HG03460 (cell line): ENCODE measurements around the gene SEMA4C.

Experiments used
- ATAC-seq: cut with Tn5 transposase; IDR thresholded peaks from one replicate; pipeline ENCODE4 v1.9.1; 2021; ENCODE audit not compliant: unreplicated experiment

The SEMA4C gene

GRCh38 chr2:96824079-96824870, 45.6 kb downstream of the SEMA4C start:
- no peak for ATAC-seq

- ATAC-seq = no peak
Measured at GRCh38 chr2:96823198-96823597, 46.7 kb downstream of the SEMA4C start.

DNA sequence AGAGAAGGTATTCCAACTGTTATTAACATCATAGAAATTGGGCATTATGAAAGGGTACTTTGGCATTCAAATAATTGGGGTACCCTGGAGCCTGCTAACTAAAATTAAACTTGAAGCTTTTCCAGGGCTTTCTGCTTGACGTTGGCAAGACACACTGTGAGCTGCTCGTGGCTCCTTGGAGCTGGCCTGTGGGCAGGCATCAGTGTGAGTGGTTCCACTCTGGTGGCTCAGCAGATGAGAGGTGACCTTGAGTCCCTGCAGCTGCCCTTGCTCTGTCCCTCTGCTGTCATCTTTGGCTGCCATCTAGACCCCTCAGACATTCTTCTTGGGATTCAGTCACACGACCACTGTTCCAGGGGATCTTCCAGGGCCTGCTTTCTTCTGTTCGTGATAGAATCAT, 47.1 kb downstream of the SEMA4C start:
- no peak for ATAC-seq

DNA sequence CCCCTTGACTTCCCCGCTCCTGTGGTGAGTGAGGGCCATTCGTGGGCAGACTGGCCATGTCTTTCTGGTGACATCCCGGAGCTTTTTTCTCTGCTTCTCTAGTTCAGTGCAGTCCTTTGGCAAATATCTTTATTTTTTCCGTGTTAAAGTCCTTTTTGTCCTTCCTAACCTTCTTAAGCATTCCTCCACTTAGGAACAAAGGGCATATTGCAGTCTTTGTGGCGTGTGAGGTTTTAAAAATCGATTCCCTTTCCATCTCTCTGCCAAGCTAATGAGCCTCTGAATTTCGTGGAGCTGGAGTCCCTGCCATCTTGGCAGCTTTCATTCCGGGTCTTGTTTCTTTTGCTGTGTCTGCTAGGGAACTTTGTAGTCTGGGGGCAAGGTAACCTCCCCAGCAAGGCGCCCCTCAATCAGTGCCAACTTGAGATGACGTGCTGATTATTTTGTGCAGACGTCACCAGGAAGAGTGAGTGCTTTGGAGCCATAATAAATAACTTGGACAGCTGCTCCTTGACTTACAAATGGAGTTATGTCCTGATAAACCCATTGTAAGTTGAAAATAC, 48.7 kb downstream of the SEMA4C start:
- ATAC-seq = no peak

- no peak for ATAC-seq
Measured at GRCh38 chr2:96819876-96820511, 49.9 kb downstream of the SEMA4C start.

DNA sequence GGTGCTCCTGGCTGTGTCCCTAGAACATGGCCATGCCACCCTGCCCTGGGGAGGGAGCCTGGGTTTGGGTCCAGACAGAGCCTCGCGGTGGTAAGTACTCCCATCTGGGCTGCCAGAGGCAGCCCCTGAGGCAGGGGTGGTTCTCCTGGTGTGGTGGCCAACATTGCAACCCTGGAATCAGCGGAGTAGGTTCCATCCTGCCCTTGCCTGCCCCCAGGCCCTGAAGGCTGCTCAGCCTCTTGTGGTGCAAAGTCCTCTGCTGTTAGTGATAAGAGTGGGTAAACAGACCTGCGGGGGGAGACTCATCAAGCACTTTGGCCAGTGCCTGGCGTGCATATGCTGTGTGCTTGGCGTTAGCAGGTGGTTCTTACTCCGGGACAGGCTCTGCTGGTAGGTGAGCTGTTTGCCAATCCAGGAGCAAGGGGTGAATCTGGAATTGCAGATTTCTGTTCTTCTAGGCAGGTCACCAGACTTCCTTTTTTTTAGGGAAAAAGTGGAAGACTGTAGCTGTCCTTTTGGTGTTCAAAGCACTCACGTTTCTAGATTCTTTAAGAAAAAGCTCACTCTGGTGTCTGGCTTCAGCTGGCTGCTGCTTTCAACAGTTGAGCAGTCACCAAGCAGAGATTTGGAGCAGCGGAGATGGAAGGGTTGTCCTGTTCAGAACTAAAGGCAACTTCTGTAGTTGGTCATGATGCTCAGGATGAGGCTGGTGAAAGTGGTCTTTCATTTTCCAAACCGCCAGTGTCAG, 50.6 kb downstream of the SEMA4C start:
- no peak for ATAC-seq

GRCh38 chr2:96817882-96818281, 52.0 kb downstream of the SEMA4C start:
- ATAC-seq = no peak

GRCh38 chr2:96816836-96817702, 52.8 kb downstream of the SEMA4C start:
- ATAC-seq = no peak

DNA sequence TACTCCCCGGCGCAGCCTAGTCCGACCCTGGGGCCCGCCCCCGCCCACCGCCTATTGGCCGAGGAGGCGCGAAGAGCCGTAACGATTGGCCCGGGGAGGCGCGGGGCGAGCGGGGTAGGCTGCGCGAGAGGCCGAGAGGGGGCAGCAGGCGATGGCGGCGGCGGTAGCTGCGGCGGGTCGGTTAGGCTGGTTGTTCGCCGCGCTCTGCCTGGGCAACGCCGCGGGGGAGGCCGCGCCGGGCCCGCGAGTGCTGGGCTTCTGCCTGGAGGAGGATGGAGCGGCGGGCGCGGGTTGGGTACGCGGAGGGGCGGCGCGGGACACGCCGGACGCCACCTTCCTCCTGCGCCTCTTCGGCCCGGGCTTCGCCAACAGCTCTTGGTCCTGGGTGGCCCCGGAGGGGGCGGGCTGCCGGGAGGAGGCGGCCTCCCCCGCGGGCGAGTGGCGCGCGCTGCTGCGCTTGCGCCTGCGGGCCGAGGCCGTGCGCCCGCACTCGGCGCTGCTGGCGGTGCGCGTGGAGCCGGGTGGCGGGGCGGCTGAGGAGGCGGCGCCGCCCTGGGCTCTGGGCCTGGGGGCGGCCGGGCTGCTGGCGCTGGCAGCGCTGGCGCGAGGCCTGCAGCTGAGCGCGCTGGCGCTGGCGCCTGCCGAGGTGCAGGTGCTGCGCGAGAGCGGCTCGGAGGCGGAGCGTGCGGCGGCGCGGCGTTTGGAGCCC, 53.6 kb downstream of the SEMA4C start, which contains the start of gene CNNM3:
Gene CNNM3, plus strand, starts transcription at position 142 of the 709 bp plus-strand sequence. Its CDS starts 10 bp downstream, at position 152.
- peak; percentile 89 for ATAC-seq

- ATAC-seq = peak; percentile 12
Measured at GRCh38 chr2:96815326-96816126, 54.4 kb downstream of the SEMA4C start.

GRCh38 chr2:96813656-96814055, 56.2 kb downstream of the SEMA4C start:
- no peak for ATAC-seq

DNA sequence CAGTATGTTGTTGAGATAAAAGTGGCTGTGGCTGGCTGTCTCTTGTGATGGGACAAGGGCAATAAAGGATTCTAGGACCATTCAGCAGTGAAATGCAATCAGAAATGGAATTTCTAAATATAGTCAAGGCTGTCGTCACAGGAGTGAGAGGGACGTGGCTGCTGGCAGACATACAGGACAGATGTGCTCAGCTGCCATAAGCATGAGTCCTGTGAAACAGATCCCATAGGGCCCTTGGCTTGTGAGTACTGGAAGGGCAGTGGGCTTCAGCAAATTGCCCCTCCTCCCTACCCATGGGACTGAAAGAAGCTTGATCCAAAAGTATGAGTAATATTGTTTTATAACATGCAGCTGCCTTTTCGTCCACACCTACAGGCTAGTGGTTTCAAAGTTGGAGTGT, 58.0 kb downstream of the SEMA4C start:
- no peak for ATAC-seq

DNA sequence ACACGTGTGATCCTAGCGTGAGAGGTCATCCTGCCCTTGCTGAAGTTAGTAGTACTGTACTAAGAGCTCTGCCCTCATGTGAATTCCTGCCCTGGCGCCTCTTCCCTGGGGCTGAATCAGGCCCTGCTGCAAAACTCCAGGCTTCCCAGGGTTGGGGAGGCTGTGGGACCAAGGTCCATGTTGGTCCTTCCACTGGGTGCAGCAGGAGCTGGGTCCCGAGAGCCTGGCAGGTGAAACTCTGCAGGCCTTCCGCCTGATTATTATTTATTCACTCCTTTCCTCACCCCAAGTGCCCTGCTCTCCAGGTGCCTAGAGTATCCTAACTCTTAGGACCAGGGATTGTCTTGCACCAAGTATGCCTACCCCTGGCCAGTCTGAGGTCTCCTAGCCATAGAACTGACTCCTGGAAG, 59.1 kb downstream of the SEMA4C start:
- ATAC-seq = no peak

GRCh38 chr2:96809951-96810782, 59.7 kb downstream of the SEMA4C start:
- ATAC-seq = no peak
